HCT116 (cell line): ENCODE data around the gene ATP8A2. TPM values are rescaled to one million over a fixed set of nuclear protein-coding genes. Genes with fewer than 3 reads are reported as not detected.

Experiments used
- ATAC-seq: fragments of 200-7000 bp; cut with Tn5 transposase; 2 replicates; pipeline ENCODE4 v1.9.1; 2020; ENCODE audit warnings: mild to moderate bottlenecking, moderate library complexity
- BruUV-seq: library from RNA; stranded (reverse); fragments of 400-500 nt; replicated peaks from 2 replicates; lab custom pipeline; 2021; lab: Mats Ljungman, UMichigan
- CTCF ChIA-PET: fragments of 300-600 bp; sonication (Branson Sonifier 250); formaldehyde crosslinking; loops from one replicate; lab custom pipeline; 2021; ENCODE audit warnings: antibody characterized with exemption; lab: Charles Lee
- POLR2A ChIA-PET: fragments of 300-600, 350-600 bp; sonication (Branson Sonifier 250); formaldehyde crosslinking; loops from one replicate; lab custom pipeline; 2021; ENCODE audit warnings: antibody characterized with exemption; lab: Charles Lee
- RAD21 ChIA-PET, 2 experiments: fragments of 300-600 bp; sonication (Branson Sonifier 250); formaldehyde crosslinking; loops; one replicate each; lab custom pipeline; 2023; ENCODE audit warnings: low total read pairs in 2 of 2; ENCODE audit not compliant: uncharacterized antibody in 2 of 2, unreplicated experiment in 2 of 2, low non-redundant PET in 1 of 2; lab: Charles Lee
- DNase-seq: peaks from one replicate; pipeline ENCODE4 v3.0.0-alpha.2; 2010; ENCODE audit warnings: low read depth, low spot score
- H2AFZ ChIP-seq: fragments of 200-600 bp; shearing (Covaris generic), sonication (generic); 2 replicates; pipeline ENCODE4 v1.6.1; 2017; ENCODE audit warnings: low read depth, mixed run types, mixed read lengths, antibody characterized with exemption, low read length; ENCODE audit not compliant: poor library complexity, severe bottlenecking
- H3K27ac ChIP-seq: 2 replicates; pipeline ENCODE4 v1.5.1; 2012; ENCODE audit warnings: low read depth, low read length
- H3K27me3 ChIP-seq: fragments of 200-600 bp; sonication (generic); 2 replicates; pipeline ENCODE4 v1.6.1; 2016; ENCODE audit warnings: mixed run types, low read length, mixed read lengths; ENCODE audit not compliant: insufficient read depth
- H3K36me3 ChIP-seq, 2 experiments: fragments of 200-500 bp in 1 of 2; fragments of 200-600 bp in 1 of 2; sonication (Bioruptor generic) in 1 of 2; sonication (generic) in 1 of 2; 2 replicates each; pipeline versions ENCODE4 v1.5.1 to v1.6.1; 2014 to 2016; ENCODE audit warnings: low read length in 2 of 2, inconsistent platforms in 1 of 2, mixed read lengths in 1 of 2, mixed run types in 1 of 2; ENCODE audit not compliant: insufficient read depth in 2 of 2, control insufficient read depth in 1 of 2
- H3K4me1 ChIP-seq, 2 experiments: fragments of 200-600 bp in 1 of 2; sonication (generic) in 1 of 2; 2 replicates each; pipeline versions ENCODE4 v1.5.1 to v1.6.1; 2012 to 2017; ENCODE audit warnings: low read length in 2 of 2, inconsistent platforms in 1 of 2, mild to moderate bottlenecking in 1 of 2, mixed read lengths in 1 of 2, mixed run types in 1 of 2, moderate library complexity in 1 of 2; ENCODE audit not compliant: insufficient read depth in 2 of 2, control insufficient read depth in 1 of 2
- H3K4me2 ChIP-seq: fragments of 200-600 bp; sonication (generic); 2 replicates; pipeline ENCODE4 v1.6.1; 2017; ENCODE audit warnings: mixed run types, low read length, mixed read lengths
- H3K4me3 ChIP-seq, 2 experiments: fragments of 200-600 bp in 1 of 2; sonication (generic) in 1 of 2; replicated peaks in 1 of 2; 2 replicates each; pipeline ENCODE4 v1.5.1; 2011 to 2016; ENCODE audit warnings: low read length in 2 of 2, control low read depth in 1 of 2, low read depth in 1 of 2, mild to moderate bottlenecking in 1 of 2, mixed read lengths in 1 of 2, mixed run types in 1 of 2
- H3K79me2 ChIP-seq: fragments of 200-600 bp; sonication (generic); 2 replicates; pipeline ENCODE4 v1.6.1; 2017; ENCODE audit warnings: mild to moderate bottlenecking, mixed run types, low read length, moderate library complexity, mixed read lengths; ENCODE audit not compliant: insufficient read depth
- H3K9ac ChIP-seq: fragments of 200-600 bp; sonication (generic); 2 replicates; pipeline ENCODE4 v1.6.1; 2016; ENCODE audit warnings: low read length, mixed read lengths
- H3K9me2 ChIP-seq: fragments of 200-600 bp; sonication (generic), shearing (Covaris generic); 2 replicates; pipeline ENCODE4 v1.6.1; 2017; ENCODE audit warnings: mixed run types, mild to moderate bottlenecking, moderate library complexity; ENCODE audit not compliant: insufficient read depth
- H3K9me3 ChIP-seq, 2 experiments: fragments of 200-500 bp in 1 of 2; fragments of 200-600 bp in 1 of 2; sonication (Bioruptor generic) in 1 of 2; sonication (generic) in 1 of 2; 2 replicates each; pipeline ENCODE4 v1.6.1; 2014 to 2017; ENCODE audit warnings: low read length in 2 of 2, mixed read lengths in 2 of 2, inconsistent platforms in 1 of 2, low read depth in 1 of 2, mild to moderate bottlenecking in 1 of 2, mixed run types in 1 of 2, moderate library complexity in 1 of 2; ENCODE audit not compliant: control insufficient read depth in 1 of 2, insufficient read depth in 1 of 2
- H4K20me1 ChIP-seq: fragments of 200-600 bp; sonication (generic), shearing (Covaris generic); 2 replicates; pipeline ENCODE4 v1.6.1; 2017; ENCODE audit warnings: mixed run types, mild to moderate bottlenecking, moderate library complexity; ENCODE audit not compliant: insufficient read depth
- EGR1 ChIP-seq: IDR thresholded peaks from 2 replicates; pipeline ENCODE4 v1.6.1; 2012; ENCODE audit warnings: low read depth
- RAD21 ChIP-seq: IDR thresholded peaks from 2 replicates; pipeline ENCODE4 v1.6.1; 2012; ENCODE audit warnings: low read depth, mild to moderate bottlenecking
- REST ChIP-seq: IDR thresholded peaks from 2 replicates; pipeline ENCODE4 v1.6.1; 2012; ENCODE audit warnings: low read depth
- ZBTB33 ChIP-seq: IDR thresholded peaks from 2 replicates; pipeline ENCODE4 v1.6.1; 2011; ENCODE audit warnings: mild to moderate bottlenecking, low read length, moderate library complexity; ENCODE audit not compliant: insufficient replicate concordance; ENCODE audit errors: extremely low read depth
- intact Hi-C: fragments of 100-400 bp; cut with micrococcal nuclease; formaldehyde crosslinking; loops from 2 replicates; pipeline ENCODE4 v1.10.0; 2022
- total RNA-seq: library from RNA; stranded (reverse); gene quantifications from one replicate; pipeline ENCODE4 v1.2.1, GENCODE V29; 2021; ENCODE audit not compliant: unreplicated experiment

ATP8A2 gene
- total RNA-seq, 1 experiment from 2014 or later, result not detected

- DNase-seq (no peak), ATAC-seq (no peak)
- no peaks in the 10 kb centered on the region for H3K36me3 ChIP-seq
- TF ChIP-seq REST (no peak), RAD21 (no peak), ZBTB33 (no peak), EGR1 (no peak)
- H3K4me2 ChIP-seq, result no peak overlapping the region
- BruUV-seq, result no TSS peak
- no peak overlapping the region for H3K4me3 ChIP-seq
- no peak overlapping the region for H2AFZ ChIP-seq
- H3K9me3 ChIP-seq, result no peaks in the 10 kb centered on the region
- no peak overlapping the region for H3K9ac ChIP-seq
- CTCF ChIA-PET, result no interaction called here
- H3K9me2 ChIP-seq, result no peaks in the 10 kb centered on the region
- POLR2A ChIA-PET, result no interaction called here
- no peaks in the 10 kb centered on the region for H4K20me1 ChIP-seq
- no peaks in the 10 kb centered on the region for H3K4me1 ChIP-seq
- H3K27ac ChIP-seq, result no peak overlapping the region
- RAD21 ChIA-PET, result no interaction called here
- H3K79me2 ChIP-seq, result no peaks in the 10 kb centered on the region
- peaks cover 54% of the 10 kb centered on the region for H3K27me3 ChIP-seq
- intact Hi-C loops, result no loop called here
Observed at GRCh38 chr13:25943081-25943480, 571.3 kb downstream of the ATP8A2 start.
